WTC11 (cell line): ENCODE measurements around the gene UBE2V1.

Experiments
- CBFB ChIP-seq: sonication (generic); formaldehyde crosslinking; IDR thresholded peaks from 2 replicates; pipeline ENCODE4 v1.8.1; 2022; ENCODE audit warnings: mild to moderate bottlenecking, low read depth, missing genetic modification reagents
- CTCF ChIP-seq: fragments of 200-600 bp; IDR thresholded peaks from 2 replicates; pipeline ENCODE4 v1.8.0; 2022; ENCODE audit warnings: antibody characterized with exemption
- ESRRA ChIP-seq: sonication (generic); formaldehyde crosslinking; IDR thresholded peaks from 2 replicates; pipeline ENCODE4 v1.8.1; 2022; ENCODE audit warnings: mild to moderate bottlenecking, missing genetic modification reagents, borderline replicate concordance
- MAX ChIP-seq: sonication (generic); formaldehyde crosslinking; IDR thresholded peaks from 2 replicates; pipeline ENCODE4 v1.8.0; 2022; ENCODE audit warnings: mild to moderate bottlenecking, missing genetic modification reagents
- NFE2L1 ChIP-seq: sonication (generic); formaldehyde crosslinking; IDR thresholded peaks from 2 replicates; pipeline ENCODE4 v1.8.1; 2023; ENCODE audit warnings: missing genetic modification reagents
- NR2C2 ChIP-seq: sonication (generic); formaldehyde crosslinking; IDR thresholded peaks from 2 replicates; pipeline ENCODE4 v1.8.0; 2022; ENCODE audit warnings: mild to moderate bottlenecking, missing genetic modification reagents

- TF ChIP-seq CTCF (no peak), NR2C2 (CRISPR knock-in tag) (no peak), ESRRA (CRISPR knock-in tag) (no peak), CBFB (no peak), MAX (no peak), NFE2L1 (CRISPR knock-in tag) (no peak)
These were observed 32.6 kb upstream of the UBE2V1 start for GRCh38 chr20:50145566-50145965.
